ENCODE data around the gene HTT. TPM values are rescaled to one million over a fixed set of nuclear protein-coding genes. Genes with fewer than 3 reads are reported as not detected.

HTT gene
- total RNA-seq, 1 experiment from 2014 or later: 37.4 TPM

DNA sequence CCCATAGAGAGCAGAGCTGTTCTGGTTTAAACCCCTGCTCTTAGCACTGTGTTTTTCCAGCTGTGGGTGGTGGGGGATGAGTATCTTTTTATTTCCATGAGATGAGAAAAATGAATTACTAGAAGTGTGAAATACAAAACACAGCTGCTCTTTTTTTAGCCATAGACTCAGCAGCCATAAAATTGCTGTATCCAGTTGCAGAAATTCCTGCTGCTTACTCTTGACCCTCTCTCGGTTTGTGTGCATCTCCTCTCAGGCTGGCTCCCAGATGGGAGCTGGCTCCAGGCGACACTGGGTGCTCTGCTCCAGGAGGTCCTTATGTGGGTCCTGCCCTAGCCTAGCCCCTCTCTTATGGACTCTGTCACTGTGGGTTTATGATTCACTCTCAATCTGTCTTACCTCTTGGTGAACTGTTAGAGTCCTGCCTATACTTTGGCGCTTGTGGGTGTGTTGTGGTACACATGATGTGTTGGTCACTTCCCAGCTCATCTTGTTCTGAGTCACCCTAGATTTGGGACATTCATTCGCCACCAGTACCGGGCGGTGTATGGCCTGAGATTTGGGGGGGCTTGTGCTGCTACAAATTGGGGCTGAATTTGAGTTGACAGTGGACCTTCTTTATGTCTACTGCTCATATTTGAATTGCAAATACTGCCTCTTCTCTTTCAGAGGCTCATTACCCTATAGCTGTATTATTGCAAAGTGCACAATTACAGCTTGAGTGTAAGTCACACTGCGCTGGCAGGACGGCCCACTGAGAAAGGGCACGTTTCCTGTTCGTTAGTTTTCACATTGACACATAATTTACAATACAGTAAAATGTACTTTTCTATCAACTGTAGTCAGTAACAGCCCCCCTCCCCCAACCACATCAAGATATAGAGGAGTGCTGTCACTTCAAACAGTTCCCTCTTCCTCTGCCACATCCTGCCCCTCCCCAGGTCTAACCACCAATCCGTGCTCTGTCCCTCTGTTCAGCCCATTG is 127.5 kb downstream of the HTT start:
- Histone ChIP-seq H3K9ac (ENCODE audit: low read length) (no peak overlapping the region), H3K4me3 (replicated peaks in 1 of 2; ENCODE audit: low read depth in 1 of 2, low read length in 2 of 2) (no peak overlapping the region), H3K36me3 (ENCODE audit: control insufficient read depth in 1 of 2, insufficient read depth in 2 of 2, low read length in 2 of 2) (peaks cover 3 to 4% of the 10 kb centered on the region in 2 experiments; a peak in 1 of 4 replicates), H3K9me3 (ENCODE audit: control insufficient read depth in 1 of 2, insufficient read depth in 1 of 2, low read depth in 1 of 2, low read length in 2 of 2) (no peaks in the 10 kb centered on the region), H2AFZ (ENCODE audit: low read depth, low read length, poor library complexity, severe bottlenecking) (no peak overlapping the region), H3K4me1 (ENCODE audit: control insufficient read depth in 1 of 2, insufficient read depth in 2 of 2, low read length in 2 of 2) (no peaks in the 10 kb centered on the region), H3K27ac (ENCODE audit: low read depth, low read length) (no peak overlapping the region), H4K20me1 (ENCODE audit: insufficient read depth) (no peaks in the 10 kb centered on the region), H3K9me2 (ENCODE audit: insufficient read depth) (no peaks in the 10 kb centered on the region), H3K4me2 (ENCODE audit: low read length) (no peak overlapping the region), H3K79me2 (ENCODE audit: insufficient read depth, low read length) (no peaks in the 10 kb centered on the region), H3K27me3 (ENCODE audit: insufficient read depth, low read length) (no peaks in the 10 kb centered on the region)
- ChIA-PET RAD21 (ENCODE audit: low non-redundant PET in 1 of 2, low total read pairs in 2 of 2, uncharacterized antibody in 2 of 2, unreplicated experiment in 2 of 2) (no interaction called here), POLR2A (no interaction called here), CTCF (no interaction called here)
- intact Hi-C loops (cut with micrococcal nuclease): no loop called here
- DNase-seq (ENCODE audit: low read depth, low spot score) (no peak), ATAC-seq (no peak)
- no TSS peak for BruUV-seq (replicated peaks)
- TF ChIP-seq JUND (IDR thresholded peaks at IDR 0.05) (no peak), POLR2AphosphoS5 (IDR thresholded peaks at IDR 0.05; ENCODE audit: low read depth, low read length) (no peak), EGR1 (IDR thresholded peaks at IDR 0.05; ENCODE audit: low read depth) (no peak), CEBPB (IDR thresholded peaks at IDR 0.05; ENCODE audit: low read depth) (no peak), TCF7L2 (IDR thresholded peaks at IDR 0.05; ENCODE audit: borderline replicate concordance, extremely low read depth, insufficient read depth, insufficient read length) (no peak), SP1 (IDR thresholded peaks at IDR 0.05; ENCODE audit: low read depth) (no peak), SRF (IDR thresholded peaks at IDR 0.05; ENCODE audit: low read depth) (no peak), ZFX (IDR thresholded peaks at IDR 0.05) (no peak), FOSL1 (IDR thresholded peaks at IDR 0.05; ENCODE audit: low read depth) (no peak), SIN3A (IDR thresholded peaks at IDR 0.05; ENCODE audit: low read depth) (no peak), POLR2A (IDR thresholded peaks at IDR 0.05; ENCODE audit: borderline replicate concordance, extremely low read depth, insufficient read depth, insufficient read length) (no peak)
- TF ChIP-seq, protein P1, sequence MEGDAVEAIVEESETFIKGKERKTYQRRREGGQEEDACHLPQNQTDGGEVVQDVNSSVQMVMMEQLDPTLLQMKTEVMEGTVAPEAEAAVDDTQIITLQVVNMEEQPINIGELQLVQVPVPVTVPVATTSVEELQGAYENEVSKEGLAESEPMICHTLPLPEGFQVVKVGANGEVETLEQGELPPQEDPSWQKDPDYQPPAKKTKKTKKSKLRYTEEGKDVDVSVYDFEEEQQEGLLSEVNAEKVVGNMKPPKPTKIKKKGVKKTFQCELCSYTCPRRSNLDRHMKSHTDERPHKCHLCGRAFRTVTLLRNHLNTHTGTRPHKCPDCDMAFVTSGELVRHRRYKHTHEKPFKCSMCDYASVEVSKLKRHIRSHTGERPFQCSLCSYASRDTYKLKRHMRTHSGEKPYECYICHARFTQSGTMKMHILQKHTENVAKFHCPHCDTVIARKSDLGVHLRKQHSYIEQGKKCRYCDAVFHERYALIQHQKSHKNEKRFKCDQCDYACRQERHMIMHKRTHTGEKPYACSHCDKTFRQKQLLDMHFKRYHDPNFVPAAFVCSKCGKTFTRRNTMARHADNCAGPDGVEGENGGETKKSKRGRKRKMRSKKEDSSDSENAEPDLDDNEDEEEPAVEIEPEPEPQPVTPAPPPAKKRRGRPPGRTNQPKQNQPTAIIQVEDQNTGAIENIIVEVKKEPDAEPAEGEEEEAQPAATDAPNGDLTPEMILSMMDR (IDR thresholded peaks at IDR 0.05 in 2 of 3, conservative IDR thresholded peaks at IDR 0.05 in 1 of 3; ENCODE audit: borderline replicate concordance in 1 of 3, insufficient read depth in 1 of 3, low read depth in 2 of 3, low read length in 2 of 3): no peak
- TF ChIP-seq, protein P2, sequence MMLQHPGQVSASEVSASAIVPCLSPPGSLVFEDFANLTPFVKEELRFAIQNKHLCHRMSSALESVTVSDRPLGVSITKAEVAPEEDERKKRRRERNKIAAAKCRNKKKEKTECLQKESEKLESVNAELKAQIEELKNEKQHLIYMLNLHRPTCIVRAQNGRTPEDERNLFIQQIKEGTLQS (IDR thresholded peaks at IDR 0.05): no peak
- TF ChIP-seq, protein P3, sequence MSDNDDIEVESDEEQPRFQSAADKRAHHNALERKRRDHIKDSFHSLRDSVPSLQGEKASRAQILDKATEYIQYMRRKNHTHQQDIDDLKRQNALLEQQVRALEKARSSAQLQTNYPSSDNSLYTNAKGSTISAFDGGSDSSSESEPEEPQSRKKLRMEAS (IDR thresholded peaks at IDR 0.05): no peak
- TF ChIP-seq, protein P4, sequence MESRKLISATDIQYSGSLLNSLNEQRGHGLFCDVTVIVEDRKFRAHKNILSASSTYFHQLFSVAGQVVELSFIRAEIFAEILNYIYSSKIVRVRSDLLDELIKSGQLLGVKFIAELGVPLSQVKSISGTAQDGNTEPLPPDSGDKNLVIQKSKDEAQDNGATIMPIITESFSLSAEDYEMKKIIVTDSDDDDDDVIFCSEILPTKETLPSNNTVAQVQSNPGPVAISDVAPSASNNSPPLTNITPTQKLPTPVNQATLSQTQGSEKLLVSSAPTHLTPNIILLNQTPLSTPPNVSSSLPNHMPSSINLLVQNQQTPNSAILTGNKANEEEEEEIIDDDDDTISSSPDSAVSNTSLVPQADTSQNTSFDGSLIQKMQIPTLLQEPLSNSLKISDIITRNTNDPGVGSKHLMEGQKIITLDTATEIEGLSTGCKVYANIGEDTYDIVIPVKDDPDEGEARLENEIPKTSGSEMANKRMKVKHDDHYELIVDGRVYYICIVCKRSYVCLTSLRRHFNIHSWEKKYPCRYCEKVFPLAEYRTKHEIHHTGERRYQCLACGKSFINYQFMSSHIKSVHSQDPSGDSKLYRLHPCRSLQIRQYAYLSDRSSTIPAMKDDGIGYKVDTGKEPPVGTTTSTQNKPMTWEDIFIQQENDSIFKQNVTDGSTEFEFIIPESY (IDR thresholded peaks at IDR 0.05; ENCODE audit: extremely low read depth, insufficient replicate concordance, low read length): no peak
- TF ChIP-seq, protein P5, sequence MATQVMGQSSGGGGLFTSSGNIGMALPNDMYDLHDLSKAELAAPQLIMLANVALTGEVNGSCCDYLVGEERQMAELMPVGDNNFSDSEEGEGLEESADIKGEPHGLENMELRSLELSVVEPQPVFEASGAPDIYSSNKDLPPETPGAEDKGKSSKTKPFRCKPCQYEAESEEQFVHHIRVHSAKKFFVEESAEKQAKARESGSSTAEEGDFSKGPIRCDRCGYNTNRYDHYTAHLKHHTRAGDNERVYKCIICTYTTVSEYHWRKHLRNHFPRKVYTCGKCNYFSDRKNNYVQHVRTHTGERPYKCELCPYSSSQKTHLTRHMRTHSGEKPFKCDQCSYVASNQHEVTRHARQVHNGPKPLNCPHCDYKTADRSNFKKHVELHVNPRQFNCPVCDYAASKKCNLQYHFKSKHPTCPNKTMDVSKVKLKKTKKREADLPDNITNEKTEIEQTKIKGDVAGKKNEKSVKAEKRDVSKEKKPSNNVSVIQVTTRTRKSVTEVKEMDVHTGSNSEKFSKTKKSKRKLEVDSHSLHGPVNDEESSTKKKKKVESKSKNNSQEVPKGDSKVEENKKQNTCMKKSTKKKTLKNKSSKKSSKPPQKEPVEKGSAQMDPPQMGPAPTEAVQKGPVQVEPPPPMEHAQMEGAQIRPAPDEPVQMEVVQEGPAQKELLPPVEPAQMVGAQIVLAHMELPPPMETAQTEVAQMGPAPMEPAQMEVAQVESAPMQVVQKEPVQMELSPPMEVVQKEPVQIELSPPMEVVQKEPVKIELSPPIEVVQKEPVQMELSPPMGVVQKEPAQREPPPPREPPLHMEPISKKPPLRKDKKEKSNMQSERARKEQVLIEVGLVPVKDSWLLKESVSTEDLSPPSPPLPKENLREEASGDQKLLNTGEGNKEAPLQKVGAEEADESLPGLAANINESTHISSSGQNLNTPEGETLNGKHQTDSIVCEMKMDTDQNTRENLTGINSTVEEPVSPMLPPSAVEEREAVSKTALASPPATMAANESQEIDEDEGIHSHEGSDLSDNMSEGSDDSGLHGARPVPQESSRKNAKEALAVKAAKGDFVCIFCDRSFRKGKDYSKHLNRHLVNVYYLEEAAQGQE (IDR thresholded peaks at IDR 0.05; ENCODE audit: low read depth): no peak
